GM12891 (cell line): ENCODE results near the gene TCHP.
A peak's percentile ranks its signal among the peaks of the same experiment; 100 is the strongest.

Source experiments
- DNase-seq: peaks from one replicate; pipeline ENCODE4 v3.0.0; 2011; ENCODE audit warnings: low spot score; ENCODE audit not compliant: insufficient read length
- FAIRE-seq: peaks from 2 replicates; lab custom pipeline; 2011; peaks lifted over from hg19 to GRCh38; lab: Jason Lieb, UNC
- PAX5 ChIP-seq: IDR thresholded peaks from 2 replicates; pipeline ENCODE4 v1.6.1; 2011; ENCODE audit warnings: low read length, moderate library complexity, mild to moderate bottlenecking; ENCODE audit not compliant: insufficient read depth, severe bottlenecking
- POLR2A ChIP-seq: IDR thresholded peaks from 2 replicates; pipeline ENCODE4 v1.6.1; 2011; ENCODE audit warnings: low read depth, low read length, control low read depth
- POLR2AphosphoS5 ChIP-seq: IDR thresholded peaks from 2 replicates; pipeline ENCODE4 v1.6.1; 2011; ENCODE audit warnings: low read depth, low read length, control low read depth
- POU2F2 ChIP-seq: IDR thresholded peaks from 2 replicates; pipeline ENCODE4 v1.6.1; 2011; ENCODE audit warnings: low read depth, mild to moderate bottlenecking, control low read depth, low read length, moderate library complexity
- SPI1 ChIP-seq: IDR thresholded peaks from 2 replicates; pipeline ENCODE4 v1.6.1; 2011; ENCODE audit warnings: low read depth, low read length, control low read depth
- TAF1 ChIP-seq: IDR thresholded peaks from 2 replicates; pipeline ENCODE4 v1.6.1; 2011; ENCODE audit warnings: low read depth, low read length, control low read depth

TCHP gene

GRCh38 chr12:109947521-109947920, 47.4 kb downstream of the TCHP start:
- no peak for TF ChIP-seq POU2F2
- peak; percentile 50; the same call in 1 of the 2 replicates for TF ChIP-seq SPI1
- no peak for DNase-seq
- no peak for FAIRE-seq

- TF ChIP-seq PAX5, result no peak
- TF ChIP-seq POU2F2, result no peak
- no peak for TF ChIP-seq TAF1
- TF ChIP-seq POLR2A, result no peak
- no peak for TF ChIP-seq SPI1
- TF ChIP-seq POLR2AphosphoS5, result no peak
- DNase-seq (no peak), FAIRE-seq (no peak)
Observed at GRCh38 chr12:109948368-109948767, 48.3 kb downstream of the TCHP start.

GRCh38 chr12:109949089-109949488, 49.0 kb downstream of the TCHP start:
- FAIRE-seq, result no peak
- TF ChIP-seq PAX5, result no peak
- TF ChIP-seq TAF1, result no peak

GRCh38 chr12:109950625-109951024, 50.6 kb downstream of the TCHP start:
- FAIRE-seq, result no peak
- TF ChIP-seq PAX5 (no peak), POLR2AphosphoS5 (no peak), TAF1 (no peak), POLR2A (no peak), SPI1 (no peak), POU2F2 (no peak)
- DNase-seq, result no peak

More at GRCh38 chr12:109949089-109949488, 49.0 kb downstream of the TCHP start:
- no peak for DNase-seq

GRCh38 chr12:109951136-109951535, 51.1 kb downstream of the TCHP start:
- TF ChIP-seq SPI1 (no peak), PAX5 (no peak), TAF1 (no peak), POLR2A (no peak), POU2F2 (no peak), POLR2AphosphoS5 (no peak)
- FAIRE-seq (no peak), DNase-seq (no peak)

- TF ChIP-seq TAF1, result no peak
- TF ChIP-seq POLR2A, result no peak
- TF ChIP-seq SPI1, result no peak
- TF ChIP-seq POLR2AphosphoS5, result no peak
- TF ChIP-seq POU2F2, result no peak
- no peak for TF ChIP-seq PAX5
- no peak for FAIRE-seq
- no peak for DNase-seq
Observed at GRCh38 chr12:109951751-109952150, 51.7 kb downstream of the TCHP start.

GRCh38 chr12:109952160-109952858, 52.2 kb downstream of the TCHP start:
- FAIRE-seq, result no peak
- no peak for DNase-seq
- no peak for TF ChIP-seq PAX5
- TF ChIP-seq POLR2A, result no peak
- no peak for TF ChIP-seq TAF1

GRCh38 chr12:109952873-109953272, 52.8 kb downstream of the TCHP start:
- TF ChIP-seq POLR2AphosphoS5, result no peak
- no peak for TF ChIP-seq POU2F2
- no peak for TF ChIP-seq POLR2A
- no peak for TF ChIP-seq SPI1
- TF ChIP-seq PAX5, result no peak
- DNase-seq (no peak), FAIRE-seq (no peak)

GRCh38 chr12:109953656-109954055, 53.6 kb downstream of the TCHP start:
- no peak for FAIRE-seq
- TF ChIP-seq TAF1 (no peak), POLR2A (no peak), POLR2AphosphoS5 (no peak), POU2F2 (no peak), PAX5 (no peak), SPI1 (no peak)

GRCh38 chr12:109958374-109958773, 58.3 kb downstream of the TCHP start:
- FAIRE-seq (no peak), DNase-seq (no peak)
- TF ChIP-seq TAF1 (no peak), POLR2AphosphoS5 (no peak), POLR2A (no peak), POU2F2 (no peak), PAX5 (no peak), SPI1 (no peak)

More at GRCh38 chr12:109953656-109954055, 53.6 kb downstream of the TCHP start:
- DNase-seq, result no peak
